GM18861 (cell line): Measurements from ENCODE around the gene KTN1.

Experiments
- ATAC-seq: cut with Tn5 transposase; IDR thresholded peaks from one replicate; pipeline ENCODE4 v1.9.1; 2021; ENCODE audit not compliant: unreplicated experiment

The KTN1 gene

GRCh38 chr14:55671641-55672040 lies 91.6 kb downstream of the KTN1 start:
- no peak for ATAC-seq

- no peak for ATAC-seq
Measured at GRCh38 chr14:55673048-55673447, 93.0 kb downstream of the KTN1 start.

GRCh38 chr14:55681096-55681495 lies 101.1 kb downstream of the KTN1 start:
- no peak for ATAC-seq

GRCh38 chr14:55684956-55685584 lies 105.1 kb downstream of the KTN1 start:
- ATAC-seq: no peak

GRCh38 chr14:55686713-55687112 lies 106.7 kb downstream of the KTN1 start:
- ATAC-seq: no peak

- ATAC-seq: no peak
Measured at GRCh38 chr14:55688566-55688965, 108.6 kb downstream of the KTN1 start.

GRCh38 chr14:55689981-55690871 lies 110.2 kb downstream of the KTN1 start:
- peak; percentile 45 for ATAC-seq

GRCh38 chr14:55691659-55692058 lies 111.7 kb downstream of the KTN1 start:
- ATAC-seq: no peak

- ATAC-seq: no peak
Measured at GRCh38 chr14:55693904-55694303, 113.9 kb downstream of the KTN1 start.

- ATAC-seq: no peak
Measured at GRCh38 chr14:55697414-55697861, 117.4 kb downstream of the KTN1 start.

- ATAC-seq: no peak
Measured at GRCh38 chr14:55698051-55698450, 118.0 kb downstream of the KTN1 start.

GRCh38 chr14:55699131-55700057 lies 119.4 kb downstream of the KTN1 start:
- no peak for ATAC-seq

- ATAC-seq: peak; percentile 96
Measured at GRCh38 chr14:55701638-55702037, 121.6 kb downstream of the KTN1 start.

GRCh38 chr14:55702511-55702910 lies 122.5 kb downstream of the KTN1 start:
- ATAC-seq: no peak

GRCh38 chr14:55704654-55705053 lies 124.6 kb downstream of the KTN1 start:
- ATAC-seq: no peak

- ATAC-seq: no peak
Measured at GRCh38 chr14:55705651-55706364, 125.8 kb downstream of the KTN1 start.

GRCh38 chr14:55706365-55706684 lies 126.3 kb downstream of the KTN1 start:
- ATAC-seq: no peak

GRCh38 chr14:55706893-55707292 lies 126.9 kb downstream of the KTN1 start:
- ATAC-seq: no peak

GRCh38 chr14:55707365-55707804 lies 127.4 kb downstream of the KTN1 start:
- ATAC-seq: no peak

- no peak for ATAC-seq
Measured at GRCh38 chr14:55710506-55711041, 130.6 kb downstream of the KTN1 start.
